H1 (cell line): ENCODE data around the gene FLT1. TPM values are rescaled to one million over a fixed set of nuclear protein-coding genes. Genes with fewer than 3 reads are reported as not detected.

ENCODE experiments used
- CTCF ChIA-PET: fragments of 300-600 bp; sonication (Branson Sonifier 250); formaldehyde crosslinking; loops from one replicate; lab custom pipeline; 2021; ENCODE audit not compliant: partially characterized antibody; lab: Charles Lee
- POLR2A ChIA-PET: fragments of 300-600 bp; sonication (Branson Sonifier 250); formaldehyde crosslinking; loops from one replicate; lab custom pipeline; 2021; ENCODE audit warnings: inconsistent platforms; ENCODE audit not compliant: partially characterized antibody; lab: Charles Lee
- DNase-seq, 2 experiments: peaks; one replicate each; pipeline versions ENCODE4 v3.0.0 to v3.0.0-alpha.2; 2010 to 2022; ENCODE audit warnings: low spot score in 2 of 2, low read depth in 1 of 2, mixed read lengths in 1 of 2
- FAIRE-seq: peaks from 2 replicates; lab custom pipeline; 2011; peaks lifted over from hg19 to GRCh38; lab: Jason Lieb, UNC
- H2AFZ ChIP-seq: 2 replicates; pipeline ENCODE4 v1.8.1; 2012; ENCODE audit warnings: low read length, inconsistent platforms
- H2AK5ac ChIP-seq: 2 replicates; pipeline ENCODE4 v1.6.1; 2013; ENCODE audit warnings: low read depth, low read length
- H2BK120ac ChIP-seq: replicated peaks from 2 replicates; pipeline ENCODE3; 2013; ENCODE audit warnings: low read depth, low read length, inconsistent platforms
- H2BK12ac ChIP-seq: 2 replicates; pipeline ENCODE4 v1.6.1; 2013; ENCODE audit warnings: low read depth, low read length
- H2BK15ac ChIP-seq: 2 replicates; pipeline ENCODE4 v1.6.1; 2013; ENCODE audit warnings: low read length
- H2BK20ac ChIP-seq: 2 replicates; pipeline ENCODE4 v1.6.1; 2013; ENCODE audit warnings: low read length
- H2BK5ac ChIP-seq: 2 replicates; pipeline ENCODE4 v1.6.1; 2013; ENCODE audit warnings: low read depth, low read length
- H3K14ac ChIP-seq: 2 replicates; pipeline ENCODE4 v1.6.1; 2013; ENCODE audit warnings: inconsistent platforms; ENCODE audit not compliant: insufficient read length
- H3K18ac ChIP-seq: 2 replicates; pipeline ENCODE4 v1.6.1; 2013; ENCODE audit warnings: low read length; ENCODE audit errors: extremely low read depth
- H3K23ac ChIP-seq: 2 replicates; pipeline ENCODE4 v1.6.1; 2013; ENCODE audit warnings: inconsistent platforms; ENCODE audit not compliant: insufficient read length
- H3K23me2 ChIP-seq: 2 replicates; pipeline ENCODE4 v1.6.1; 2013; ENCODE audit warnings: low read depth, low read length
- H3K27ac ChIP-seq: 2 replicates; pipeline ENCODE4 v1.6.1; 2011; ENCODE audit warnings: low read depth, low read length, inconsistent platforms
- H3K27me3 ChIP-seq, 4 experiments: replicated peaks in 1 of 4; 1 replicate in 1 of 4; 2 replicates in 3 of 4; pipeline versions ENCODE4 v1.6.1 to v1.8.1; 2011 to 2013; ENCODE audit warnings: low read length in 3 of 4, mild to moderate bottlenecking in 3 of 4, inconsistent platforms in 2 of 4, mixed read lengths in 2 of 4, moderate library complexity in 1 of 4; ENCODE audit not compliant: control insufficient read depth in 3 of 4, insufficient read depth in 3 of 4; ENCODE audit errors: extremely low read depth in 1 of 4
- H3K36me3 ChIP-seq, 4 experiments: 2 replicates each; pipeline versions ENCODE4 v1.6.1 to v1.8.1; 2011 to 2013; ENCODE audit warnings: mild to moderate bottlenecking in 4 of 4, low read length in 3 of 4, moderate library complexity in 2 of 4, control low read depth in 1 of 4, inconsistent platforms in 1 of 4; ENCODE audit not compliant: insufficient read depth in 4 of 4, control insufficient read depth in 2 of 4
- H3K4ac ChIP-seq: replicated peaks from 2 replicates; pipeline ENCODE3; 2013; ENCODE audit warnings: low read length, low read depth, mixed read lengths, inconsistent platforms; ENCODE audit not compliant: insufficient read length
- H3K4me1 ChIP-seq, 4 experiments: replicated peaks in 1 of 4; 1 replicate in 1 of 4; 2 replicates in 3 of 4; pipeline versions ENCODE4 v1.6.1 to v1.8.1; 2011 to 2013; ENCODE audit warnings: low read length in 3 of 4, inconsistent platforms in 2 of 4, mixed read lengths in 1 of 4; ENCODE audit not compliant: insufficient read depth in 4 of 4, control insufficient read depth in 3 of 4
- H3K4me2 ChIP-seq, 2 experiments: 2 replicates each; pipeline versions ENCODE4 v1.6.1 to v1.8.1; 2011 to 2013; ENCODE audit warnings: low read depth in 2 of 2, low read length in 2 of 2, control low read depth in 1 of 2, inconsistent platforms in 1 of 2, mild to moderate bottlenecking in 1 of 2; ENCODE audit not compliant: insufficient read depth in 1 of 2
- H3K4me3 ChIP-seq, 4 experiments: fragments of 200-600, 300-600 bp in 1 of 4; sonication (generic), shearing (Covaris generic), sonication (Bioruptor Twin) in 1 of 4; 2 replicates each; pipeline versions ENCODE4 v1.5.1 to v1.8.1; 2011 to 2016; ENCODE audit warnings: low read length in 4 of 4, low read depth in 3 of 4, control low read depth in 2 of 4, inconsistent platforms in 2 of 4, mild to moderate bottlenecking in 2 of 4, mixed read lengths in 1 of 4, moderate library complexity in 1 of 4; ENCODE audit not compliant: insufficient read depth in 2 of 4; ENCODE audit errors: extremely low read depth in 1 of 4
- H3K56ac ChIP-seq: replicated peaks from 2 replicates; pipeline ENCODE3; 2013; ENCODE audit warnings: low read depth, mild to moderate bottlenecking, mixed read lengths, low read length, inconsistent platforms; ENCODE audit not compliant: insufficient read length
- H3K79me1 ChIP-seq: 2 replicates; pipeline ENCODE4 v1.6.1; 2013; ENCODE audit warnings: low read depth, low read length, control low read depth
- H3K79me2 ChIP-seq, 2 experiments: 2 replicates each; pipeline versions ENCODE4 v1.6.1 to v1.8.1; 2012 to 2013; ENCODE audit warnings: low read length in 2 of 2, mild to moderate bottlenecking in 2 of 2, inconsistent platforms in 1 of 2; ENCODE audit not compliant: insufficient read depth in 2 of 2, control insufficient read depth in 1 of 2
- H3K9ac ChIP-seq, 4 experiments: replicated peaks in 1 of 4; 1 replicate in 1 of 4; 2 replicates in 3 of 4; pipeline versions ENCODE4 v1.6.1 to v1.8.1; 2011 to 2013; ENCODE audit warnings: low read depth in 3 of 4, low read length in 3 of 4, control low read depth in 2 of 4, mild to moderate bottlenecking in 2 of 4, moderate library complexity in 2 of 4, inconsistent platforms in 1 of 4; ENCODE audit errors: extremely low read depth in 1 of 4
- H3K9me3 ChIP-seq, 2 experiments: 2 replicates each; pipeline versions ENCODE4 v1.6.1 to v1.8.1; 2012 to 2013; ENCODE audit warnings: mild to moderate bottlenecking in 2 of 2, moderate library complexity in 2 of 2, control low read depth in 1 of 2, inconsistent platforms in 1 of 2, low read depth in 1 of 2, low read length in 1 of 2, mixed read lengths in 1 of 2; ENCODE audit not compliant: insufficient read depth in 2 of 2
- H4K20me1 ChIP-seq, 2 experiments: replicated peaks in 1 of 2; 2 replicates each; pipeline versions ENCODE3 to v1.8.1; 2011 to 2013; ENCODE audit warnings: inconsistent platforms in 2 of 2, low read length in 2 of 2, mild to moderate bottlenecking in 1 of 2; ENCODE audit not compliant: insufficient read depth in 2 of 2, control insufficient read depth in 1 of 2
- H4K5ac ChIP-seq: 2 replicates; pipeline ENCODE4 v1.6.1; 2013; ENCODE audit warnings: low read length, low read depth, mixed read lengths, inconsistent platforms; ENCODE audit not compliant: insufficient read length
- H4K8ac ChIP-seq: 2 replicates; pipeline ENCODE4 v1.8.0; 2013; ENCODE audit warnings: mild to moderate bottlenecking, moderate library complexity, low read length, inconsistent platforms; ENCODE audit not compliant: insufficient read depth; ENCODE audit errors: extremely low read depth
- H4K91ac ChIP-seq: replicated peaks from 2 replicates; pipeline ENCODE3; 2013; ENCODE audit warnings: low read length, mixed read lengths, inconsistent platforms; ENCODE audit not compliant: insufficient read length
- BACH1 ChIP-seq: IDR thresholded peaks from 2 replicates; pipeline ENCODE4 v1.6.1; 2012; ENCODE audit warnings: low read length, improper control_type of control experiment
- BRCA1 ChIP-seq: IDR thresholded peaks from 2 replicates; pipeline ENCODE4 v1.6.1; 2012; ENCODE audit warnings: low read depth, low read length, improper control_type of control experiment
- CEBPB ChIP-seq: IDR thresholded peaks from 2 replicates; pipeline ENCODE4 v1.6.1; 2012; ENCODE audit warnings: low read depth, low read length
- CREB1 ChIP-seq: IDR thresholded peaks from 2 replicates; pipeline ENCODE4 v1.6.1; 2012; ENCODE audit warnings: inconsistent platforms
- EZH2 ChIP-seq: fragments of 200-600 bp; sonication (generic); IDR thresholded peaks from 2 replicates; pipeline ENCODE4 v1.7.1; 2012; ENCODE audit warnings: low read depth, mild to moderate bottlenecking, moderate library complexity, low read length, inconsistent platforms; ENCODE audit not compliant: severe bottlenecking
- GABPA ChIP-seq: IDR thresholded peaks from 2 replicates; pipeline ENCODE4 v1.6.1; 2011; ENCODE audit warnings: mild to moderate bottlenecking, low read length, moderate library complexity, borderline replicate concordance; ENCODE audit not compliant: insufficient read depth
- GTF2F1 ChIP-seq: IDR thresholded peaks from 2 replicates; pipeline ENCODE4 v1.6.1; 2012; ENCODE audit warnings: low read depth, low read length, improper control_type of control experiment, borderline replicate concordance
- KDM1A ChIP-seq: fragments of 200-600, 300-600 bp; sonication (generic); IDR thresholded peaks from 2 replicates; pipeline ENCODE4 v1.7.1; 2016; ENCODE audit warnings: mild to moderate bottlenecking, low read length, borderline replicate concordance
- MAX ChIP-seq: IDR thresholded peaks from 2 replicates; pipeline ENCODE4 v1.6.1; 2012; ENCODE audit warnings: inconsistent platforms
- NANOG ChIP-seq: IDR thresholded peaks from 2 replicates; pipeline ENCODE4 v1.6.1; 2011; ENCODE audit warnings: low read length, low read depth, mild to moderate bottlenecking, inconsistent platforms; ENCODE audit not compliant: insufficient read depth, poor library complexity, severe bottlenecking
- RNF2 ChIP-seq: fragments of 200-900, 300-1000 bp; sonication (generic); IDR thresholded peaks from 2 replicates; pipeline ENCODE4 v1.7.1; 2016; ENCODE audit warnings: borderline replicate concordance, low read depth, mild to moderate bottlenecking, antibody characterized with exemption, low read length; ENCODE audit not compliant: poor library complexity, severe bottlenecking; ENCODE audit errors: missing control alignments
- RXRA ChIP-seq: IDR thresholded peaks from 2 replicates; pipeline ENCODE4 v1.6.1; 2011; ENCODE audit warnings: low read depth, mild to moderate bottlenecking, low read length, moderate library complexity; ENCODE audit not compliant: insufficient read depth
- SAP30 ChIP-seq: fragments of 300-600 bp; sonication (generic); IDR thresholded peaks from 2 replicates; pipeline ENCODE4 v1.7.1; 2012; ENCODE audit warnings: low read length, moderate library complexity, mild to moderate bottlenecking, inconsistent platforms; ENCODE audit not compliant: insufficient read depth, insufficient replicate concordance
- YY1 ChIP-seq: IDR thresholded peaks from 2 replicates; pipeline ENCODE4 v1.6.1; 2011; ENCODE audit warnings: low read depth, mild to moderate bottlenecking, low read length
- WGBS, 2 experiments: shearing (Covaris generic) in 1 of 2; methylation state at CpG; one replicate each; pipeline versions ENCODE4 v1.1.6 to v1.1.7; 2013 to 2015; ENCODE audit warnings: low lambda C conversion rate in 2 of 2, mixed read lengths in 2 of 2, inconsistent platforms in 1 of 2, low coverage in 1 of 2, missing lambda C conversion rate in 1 of 2; ENCODE audit not compliant: insufficient replicate concordance in 2 of 2, insufficient coverage in 1 of 2, insufficient read length in 1 of 2; ENCODE audit errors: extremely low coverage in 1 of 2, missing lambda C conversion rate in 1 of 2; 5-methylcytosine and 5-hydroxymethylcytosine counted together
- polyA plus RNA-seq, 7 experiments: library from polyadenylated mRNA; depleted of rRNA in 3 of 7; stranded (reverse) in 5 of 7; unstranded in 2 of 7; fragments of >200 nt in 5 of 7; fragments of 200-250 nt in 2 of 7; gene quantifications; 1 replicate in 5 of 7; 2 replicates in 1 of 7; 4 replicates in 1 of 7; pipeline versions ENCODE4 v1.2.1 to v1.2.3, GENCODE V29; 2011 to 2013; ENCODE audit warnings: missing spikeins in 2 of 7, mixed read lengths in 2 of 7
- total RNA-seq: library from RNA; stranded (reverse); fragmentation: NEBNext Ultra II Directional; extraction: Animal tissue kit (Norgen Biotek cat#: 25700); gene quantifications from 2 replicates; pipeline ENCODE4 v1.2.1, GENCODE V29; 2021

Gene FLT1
- total and polyA plus RNA-seq, 2 of the 8 experiments (the other 6 are each of a cell fraction or from before 2014, with no cell fraction given): 19.7 to 90.2 TPM

- H3K9ac ChIP-seq: no peak overlapping the region
- H3K9me3 ChIP-seq: peaks cover 5 to 6% of the 10 kb centered on the region in 2 experiments; a peak in 3 of 4 replicates
- H3K23me2 ChIP-seq: peaks cover 13% of the 10 kb centered on the region
- H2AK5ac ChIP-seq: no peak overlapping the region
- H4K5ac ChIP-seq: no peak overlapping the region
- no peak overlapping the region for H2BK15ac ChIP-seq
- H3K56ac ChIP-seq: no peak overlapping the region
- no peak overlapping the region for H2AFZ ChIP-seq
- H3K14ac ChIP-seq: no peak overlapping the region
- no peak overlapping the region for H2BK12ac ChIP-seq
- 86% methylated on average over 3 of the region's 3 CpGs; no CpG with 5 or more reads in 1 of the 2 experiments for WGBS, 2 experiments
- H3K79me2 ChIP-seq: no peaks in the 10 kb centered on the region; a peak in 1 of 4 replicates
- FAIRE-seq (no peak), DNase-seq (no peak)
- H3K4me3 ChIP-seq: no peak overlapping the region
- H3K18ac ChIP-seq: no peak overlapping the region
- no peak overlapping the region for H3K27ac ChIP-seq
- no peak overlapping the region for H4K8ac ChIP-seq
- no peaks in the 10 kb centered on the region for H3K79me1 ChIP-seq
- POLR2A ChIA-PET: no interaction called here
- H2BK20ac ChIP-seq: no peak overlapping the region
- H4K91ac ChIP-seq: no peak overlapping the region
- H3K27me3 ChIP-seq: peaks cover 0 to 10% (median 8%) of the 10 kb centered on the region in 4 experiments; a peak in 5 of 7 replicates
- H3K4me2 ChIP-seq: no peak overlapping the region
- H4K20me1 ChIP-seq: peaks cover 0 to 3% of the 10 kb centered on the region in 2 experiments
- H3K4me1 ChIP-seq: peaks cover 3 to 7% (median 5%) of the 10 kb centered on the region in 4 experiments
- H2BK5ac ChIP-seq: no peak overlapping the region
- H3K36me3 ChIP-seq: no peaks in the 10 kb centered on the region
- H2BK120ac ChIP-seq: no peak overlapping the region
- H3K23ac ChIP-seq: no peak overlapping the region
- H3K4ac ChIP-seq: no peak overlapping the region
- CTCF ChIA-PET: interaction anchor here (1.1 to 2.3 kb wide), 2 partner anchors 7 to 12 kb away, joined by 3 to 8 read pairs; no protein-coding TSS in a partner anchor
- TF ChIP-seq BRCA1 (no peak), EZH2 (no peak), RXRA (no peak), YY1 (no peak), CEBPB (no peak), BACH1 (no peak), KDM1A (no peak), RNF2 (no peak), MAX (no peak), NANOG (no peak), GABPA (no peak), SAP30 (no peak), GTF2F1 (no peak), CREB1 (no peak)
Observed at GRCh38 chr13:28536371-28536770, 41.4 kb upstream of the FLT1 start.
